Stomach (tissue), 9 donors: ENCODE data around the gene NEK10. TPM values are rescaled to one million over a fixed set of nuclear protein-coding genes. Genes with fewer than 3 reads are reported as not detected.

Experiments
- DNase-seq, 2 donors: peaks; one replicate each; pipeline versions ENCODE4 v3.0.0 to v3.0.0-alpha.2; 2013 to 2019
- H3K27ac ChIP-seq, 5 donors: fragments of 200-600 bp in 4 of 5; sonication (generic) in 4 of 5; one replicate each; pipeline ENCODE4 v1.5.1; 2013 to 2019; ENCODE audit warnings: mild to moderate bottlenecking in 1 of 5, moderate library complexity in 1 of 5
- H3K27me3 ChIP-seq, 3 donors: fragments of 200-600 bp; sonication (generic); one replicate each; pipeline ENCODE4 v1.5.1; 2017 to 2019; ENCODE audit warnings: mixed run types in 1 of 3
- H3K36me3 ChIP-seq, 4 donors: fragments of 200-600 bp; sonication (generic); 1 replicate in 3 of 4; 2 replicates in 1 of 4; pipeline ENCODE4 v1.5.1; 2016 to 2019
- H3K4me1 ChIP-seq, 4 donors: fragments of 200-600 bp; sonication (generic); one replicate each; pipeline ENCODE4 v1.5.1; 2016 to 2019
- H3K4me3 ChIP-seq, 4 donors: fragments of 200-600 bp; sonication (generic) in 3 of 4; one replicate each; pipeline ENCODE4 v1.5.1; 2016 to 2019; ENCODE audit warnings: mild to moderate bottlenecking in 1 of 4
- H3K9me3 ChIP-seq, 4 donors: fragments of 200-600 bp; sonication (generic); one replicate each; pipeline ENCODE4 v1.5.1; 2016 to 2019
- EP300 ChIP-seq: sonication (generic); formaldehyde crosslinking; IDR thresholded peaks from one replicate; pipeline ENCODE4 v1.6.1; 2017; ENCODE audit warnings: antibody characterized with exemption
- POLR2A ChIP-seq, 4 donors: fragments of 450-650 bp; IDR thresholded peaks; one replicate each; pipeline ENCODE4 v1.6.1; 2016; ENCODE audit warnings: antibody characterized with exemption in 4 of 4, control low read depth in 2 of 4, mild to moderate bottlenecking in 1 of 4, moderate library complexity in 1 of 4
- POLR2AphosphoS5 ChIP-seq, 3 donors: sonication (generic); formaldehyde crosslinking; IDR thresholded peaks; one replicate each; pipeline ENCODE4 v1.6.1; 2016; ENCODE audit warnings: antibody characterized with exemption in 3 of 3
- WGBS, 5 donors: extraction: QIAGEN DNeasy Blood & Tissue Kit in 3 of 5; methylation state at CpG; one replicate each; pipeline versions ENCODE4 v1.1.5 to v1.1.7; 2013 to 2018; 5-methylcytosine and 5-hydroxymethylcytosine counted together
- intact Hi-C: fragments of 100-400 bp; cut with DNase I; formaldehyde crosslinking; loops from one replicate; pipeline ENCODE4 v1.15.1; 2023; ENCODE audit warnings: low total_unique reads
- polyA plus RNA-seq, 3 donors: library from polyadenylated mRNA; stranded (reverse); fragments of 200-250 nt; gene quantifications; one replicate each; pipeline ENCODE4 v1.2.3, GENCODE V29; 2013
- total RNA-seq, 5 donors: library from RNA; depleted of rRNA; stranded (reverse); fragments of >200 nt; gene quantifications; one replicate each; pipeline versions ENCODE4 v1.1.0 to v1.2.3, GENCODE V29; 2014 to 2016
- TF ChIP-seq, protein P1 (sequence below), 7 experiments: fragments of 450-650 bp in 4 of 7; fragments of 200-600 bp in 3 of 7; sonication (generic) in 3 of 7; IDR thresholded peaks; one replicate each; pipeline ENCODE4 v1.5.1; 2016 to 2019; ENCODE audit warnings: antibody characterized with exemption in 7 of 7, control low read depth in 2 of 7, mild to moderate bottlenecking in 1 of 7
- donor health status: healthy with polysubstance abuse.
- donor health status: Bipolar disorder and iron deficiency.
- donor health status: healthy.

NEK10 gene
- total and polyA plus RNA-seq, 8 donors: 0.61 to 14.3 (median 1.2) TPM; not detected in 3

- Histone ChIP-seq H3K4me3 (no peak overlapping the region), H3K27ac (no peak overlapping the region), H3K9me3 (no peaks in the 10 kb centered on the region), H3K27me3 (no peaks in the 10 kb centered on the region), H3K4me1 (no peaks in the 10 kb centered on the region), H3K36me3 (no peaks in the 10 kb centered on the region)
- no peak for TF ChIP-seq EP300
- no peak for TF ChIP-seq POLR2A (IDR thresholded peaks at IDR 0.05)
- intact Hi-C loops: no loop called here
- no peak for DNase-seq
- WGBS, 5 donors: 78 to 93% (median 84%) methylated on average over 3 of the region's 3 CpGs
Measured at GRCh38 chr3:27224197-27224596, 145.0 kb downstream of the NEK10 start.

DNA sequence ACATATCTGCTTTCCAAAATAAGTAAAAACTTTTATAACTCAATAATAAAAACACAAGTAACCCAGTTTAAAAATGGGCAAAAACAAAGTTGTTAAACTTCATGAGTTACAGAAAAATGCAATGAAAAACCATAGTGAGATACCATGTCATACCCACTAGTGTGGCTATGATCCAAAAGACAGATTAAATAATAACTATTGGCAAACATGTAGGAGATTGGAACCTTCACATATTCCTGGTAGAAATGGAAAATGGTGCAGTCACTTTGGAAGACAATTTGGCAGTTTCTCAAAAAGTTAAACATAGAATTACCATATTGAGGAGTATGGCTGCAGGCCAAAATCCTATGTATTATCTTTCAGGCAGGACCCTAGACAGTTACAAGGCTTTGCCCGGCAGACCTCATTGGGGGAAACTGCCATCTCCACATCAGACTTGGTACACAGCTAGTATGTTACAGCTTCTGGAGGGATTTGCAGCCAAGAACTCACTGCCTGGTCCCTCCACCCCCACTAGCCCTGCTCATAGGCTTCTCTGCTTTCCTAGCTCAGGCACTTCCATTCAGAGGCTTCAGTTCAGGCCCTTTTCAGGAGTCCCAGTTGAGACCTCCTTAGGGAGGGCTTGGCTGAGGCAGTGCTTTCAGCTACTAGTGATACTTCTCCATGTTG is 147.8 kb downstream of the NEK10 start:
- H3K27ac ChIP-seq: no peak overlapping the region
- no peak for TF ChIP-seq EP300
- no peak for TF ChIP-seq POLR2AphosphoS5 (IDR thresholded peaks at IDR 0.05)
- no peak for TF ChIP-seq POLR2A (IDR thresholded peaks at IDR 0.05)
- TF ChIP-seq, protein P1, sequence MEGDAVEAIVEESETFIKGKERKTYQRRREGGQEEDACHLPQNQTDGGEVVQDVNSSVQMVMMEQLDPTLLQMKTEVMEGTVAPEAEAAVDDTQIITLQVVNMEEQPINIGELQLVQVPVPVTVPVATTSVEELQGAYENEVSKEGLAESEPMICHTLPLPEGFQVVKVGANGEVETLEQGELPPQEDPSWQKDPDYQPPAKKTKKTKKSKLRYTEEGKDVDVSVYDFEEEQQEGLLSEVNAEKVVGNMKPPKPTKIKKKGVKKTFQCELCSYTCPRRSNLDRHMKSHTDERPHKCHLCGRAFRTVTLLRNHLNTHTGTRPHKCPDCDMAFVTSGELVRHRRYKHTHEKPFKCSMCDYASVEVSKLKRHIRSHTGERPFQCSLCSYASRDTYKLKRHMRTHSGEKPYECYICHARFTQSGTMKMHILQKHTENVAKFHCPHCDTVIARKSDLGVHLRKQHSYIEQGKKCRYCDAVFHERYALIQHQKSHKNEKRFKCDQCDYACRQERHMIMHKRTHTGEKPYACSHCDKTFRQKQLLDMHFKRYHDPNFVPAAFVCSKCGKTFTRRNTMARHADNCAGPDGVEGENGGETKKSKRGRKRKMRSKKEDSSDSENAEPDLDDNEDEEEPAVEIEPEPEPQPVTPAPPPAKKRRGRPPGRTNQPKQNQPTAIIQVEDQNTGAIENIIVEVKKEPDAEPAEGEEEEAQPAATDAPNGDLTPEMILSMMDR (IDR thresholded peaks at IDR 0.05): no peak
- H3K4me1 ChIP-seq: no peaks in the 10 kb centered on the region
- H3K9me3 ChIP-seq: no peaks in the 10 kb centered on the region
- WGBS, 5 donors: 24 to 60% (median 50%) methylated on average over 1 of the region's 1 CpG
- intact Hi-C loops: no loop called here
- no peaks in the 10 kb centered on the region for H3K27me3 ChIP-seq
- H3K36me3 ChIP-seq: no peaks in the 10 kb centered on the region
- DNase-seq: no peak
- H3K4me3 ChIP-seq: no peak overlapping the region

GRCh38 chr3:27220166-27220565 is 149.0 kb downstream of the NEK10 start:
- TF ChIP-seq POLR2AphosphoS5 (IDR thresholded peaks at IDR 0.05) (no peak), EP300 (no peak)
- Histone ChIP-seq H3K9me3 (no peaks in the 10 kb centered on the region), H3K36me3 (no peaks in the 10 kb centered on the region), H3K4me1 (no peaks in the 10 kb centered on the region), H3K4me3 (no peak overlapping the region), H3K27ac (no peak overlapping the region), H3K27me3 (no peaks in the 10 kb centered on the region)
- no peak for DNase-seq
- intact Hi-C loops: no loop called here

GRCh38 chr3:27219127-27219845 is 149.9 kb downstream of the NEK10 start:
- Histone ChIP-seq H3K4me3 (no peak overlapping the region), H3K27me3 (no peaks in the 10 kb centered on the region), H3K36me3 (no peaks in the 10 kb centered on the region), H3K4me1 (no peaks in the 10 kb centered on the region), H3K9me3 (no peaks in the 10 kb centered on the region), H3K27ac (no peak overlapping the region)
- TF ChIP-seq POLR2A (IDR thresholded peaks at IDR 0.05): no peak
- no peak for TF ChIP-seq EP300
- TF ChIP-seq, protein P1 (IDR thresholded peaks at IDR 0.05): no peak
- no peak for TF ChIP-seq POLR2AphosphoS5 (IDR thresholded peaks at IDR 0.05)
- intact Hi-C loops: no loop called here
- no peak for DNase-seq
- 78 to 88% (median 82%) methylated on average over 1 of the region's 1 CpG for WGBS, 5 donors

DNA sequence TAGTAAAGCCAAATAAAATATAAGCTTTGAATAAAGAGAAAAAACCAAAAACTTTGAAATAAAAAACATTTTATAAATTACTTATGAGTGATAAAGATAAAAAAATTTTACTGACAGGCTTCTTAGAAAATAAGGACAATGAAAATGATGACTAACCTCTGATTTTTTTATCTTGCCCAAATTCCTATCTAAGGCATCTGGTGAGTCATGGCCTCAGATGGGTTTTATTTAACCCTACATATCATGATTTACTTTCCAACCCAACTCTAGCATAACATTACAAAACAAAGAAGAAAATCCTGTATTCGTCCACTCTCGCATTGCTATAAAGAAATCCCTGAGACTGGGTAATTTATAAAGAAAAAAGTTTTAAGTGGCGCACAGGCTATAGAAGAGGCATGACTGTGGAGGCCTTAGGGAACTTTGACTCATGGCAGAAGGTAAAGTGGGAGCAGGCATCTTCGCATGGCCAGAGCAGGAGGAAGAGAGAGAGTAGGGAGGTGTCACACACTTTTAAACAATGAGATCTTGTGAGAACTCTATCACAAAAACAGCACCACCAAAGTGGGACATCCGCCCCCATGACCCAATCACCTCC is 152.1 kb downstream of the NEK10 start:
- no peak for TF ChIP-seq POLR2A (IDR thresholded peaks at IDR 0.05)
- TF ChIP-seq, protein P1 (IDR thresholded peaks at IDR 0.05): no peak
- TF ChIP-seq POLR2AphosphoS5 (IDR thresholded peaks at IDR 0.05): no peak
- TF ChIP-seq EP300: no peak
- no peaks in the 10 kb centered on the region for H3K36me3 ChIP-seq
- no peak for DNase-seq
- intact Hi-C loops: no loop called here
- H3K4me3 ChIP-seq: no peak overlapping the region
- no peak overlapping the region for H3K27ac ChIP-seq
- 87 to 97% (median 92%) methylated on average over 5 of the region's 5 CpGs for WGBS, 5 donors
- no peaks in the 10 kb centered on the region for H3K4me1 ChIP-seq
- H3K9me3 ChIP-seq: no peaks in the 10 kb centered on the region
- no peaks in the 10 kb centered on the region for H3K27me3 ChIP-seq
